H1 (cell line): ENCODE results near the gene MAPK8. TPM values are rescaled to one million over a fixed set of nuclear protein-coding genes. Genes with fewer than 3 reads are reported as not detected.

Experiments used
- CTCF ChIA-PET: fragments of 300-600 bp; sonication (Branson Sonifier 250); formaldehyde crosslinking; loops from one replicate; lab custom pipeline; 2021; ENCODE audit not compliant: partially characterized antibody; lab: Charles Lee
- POLR2A ChIA-PET: fragments of 300-600 bp; sonication (Branson Sonifier 250); formaldehyde crosslinking; loops from one replicate; lab custom pipeline; 2021; ENCODE audit warnings: inconsistent platforms; ENCODE audit not compliant: partially characterized antibody; lab: Charles Lee
- DNase-seq, 2 experiments: peaks; one replicate each; pipeline versions ENCODE4 v3.0.0 to v3.0.0-alpha.2; 2010 to 2022; ENCODE audit warnings: low spot score in 2 of 2, low read depth in 1 of 2, mixed read lengths in 1 of 2
- FAIRE-seq: peaks from 2 replicates; lab custom pipeline; 2011; peaks lifted over from hg19 to GRCh38; lab: Jason Lieb, UNC
- H2AFZ ChIP-seq: 2 replicates; pipeline ENCODE4 v1.8.1; 2012; ENCODE audit warnings: low read length, inconsistent platforms
- H2AK5ac ChIP-seq: 2 replicates; pipeline ENCODE4 v1.6.1; 2013; ENCODE audit warnings: low read depth, low read length
- H2BK120ac ChIP-seq: replicated peaks from 2 replicates; pipeline ENCODE3; 2013; ENCODE audit warnings: low read depth, low read length, inconsistent platforms
- H2BK12ac ChIP-seq: 2 replicates; pipeline ENCODE4 v1.6.1; 2013; ENCODE audit warnings: low read depth, low read length
- H2BK15ac ChIP-seq: 2 replicates; pipeline ENCODE4 v1.6.1; 2013; ENCODE audit warnings: low read length
- H2BK20ac ChIP-seq: 2 replicates; pipeline ENCODE4 v1.6.1; 2013; ENCODE audit warnings: low read length
- H2BK5ac ChIP-seq: 2 replicates; pipeline ENCODE4 v1.6.1; 2013; ENCODE audit warnings: low read depth, low read length
- H3K14ac ChIP-seq: 2 replicates; pipeline ENCODE4 v1.6.1; 2013; ENCODE audit warnings: inconsistent platforms; ENCODE audit not compliant: insufficient read length
- H3K18ac ChIP-seq: 2 replicates; pipeline ENCODE4 v1.6.1; 2013; ENCODE audit warnings: low read length; ENCODE audit errors: extremely low read depth
- H3K23ac ChIP-seq: 2 replicates; pipeline ENCODE4 v1.6.1; 2013; ENCODE audit warnings: inconsistent platforms; ENCODE audit not compliant: insufficient read length
- H3K23me2 ChIP-seq: 2 replicates; pipeline ENCODE4 v1.6.1; 2013; ENCODE audit warnings: low read depth, low read length
- H3K27ac ChIP-seq: 2 replicates; pipeline ENCODE4 v1.6.1; 2011; ENCODE audit warnings: low read depth, low read length, inconsistent platforms
- H3K27me3 ChIP-seq, 4 experiments: replicated peaks in 1 of 4; 1 replicate in 1 of 4; 2 replicates in 3 of 4; pipeline versions ENCODE4 v1.6.1 to v1.8.1; 2011 to 2013; ENCODE audit warnings: low read length in 3 of 4, mild to moderate bottlenecking in 3 of 4, inconsistent platforms in 2 of 4, mixed read lengths in 2 of 4, moderate library complexity in 1 of 4; ENCODE audit not compliant: control insufficient read depth in 3 of 4, insufficient read depth in 3 of 4; ENCODE audit errors: extremely low read depth in 1 of 4
- H3K36me3 ChIP-seq, 4 experiments: 2 replicates each; pipeline versions ENCODE4 v1.6.1 to v1.8.1; 2011 to 2013; ENCODE audit warnings: mild to moderate bottlenecking in 4 of 4, low read length in 3 of 4, moderate library complexity in 2 of 4, control low read depth in 1 of 4, inconsistent platforms in 1 of 4; ENCODE audit not compliant: insufficient read depth in 4 of 4, control insufficient read depth in 2 of 4
- H3K4ac ChIP-seq: replicated peaks from 2 replicates; pipeline ENCODE3; 2013; ENCODE audit warnings: low read length, low read depth, mixed read lengths, inconsistent platforms; ENCODE audit not compliant: insufficient read length
- H3K4me1 ChIP-seq, 4 experiments: replicated peaks in 1 of 4; 1 replicate in 1 of 4; 2 replicates in 3 of 4; pipeline versions ENCODE4 v1.6.1 to v1.8.1; 2011 to 2013; ENCODE audit warnings: low read length in 3 of 4, inconsistent platforms in 2 of 4, mixed read lengths in 1 of 4; ENCODE audit not compliant: insufficient read depth in 4 of 4, control insufficient read depth in 3 of 4
- H3K4me2 ChIP-seq, 2 experiments: 2 replicates each; pipeline versions ENCODE4 v1.6.1 to v1.8.1; 2011 to 2013; ENCODE audit warnings: low read depth in 2 of 2, low read length in 2 of 2, control low read depth in 1 of 2, inconsistent platforms in 1 of 2, mild to moderate bottlenecking in 1 of 2; ENCODE audit not compliant: insufficient read depth in 1 of 2
- H3K4me3 ChIP-seq, 4 experiments: fragments of 200-600, 300-600 bp in 1 of 4; sonication (generic), shearing (Covaris generic), sonication (Bioruptor Twin) in 1 of 4; 2 replicates each; pipeline versions ENCODE4 v1.5.1 to v1.8.1; 2011 to 2016; ENCODE audit warnings: low read length in 4 of 4, low read depth in 3 of 4, control low read depth in 2 of 4, inconsistent platforms in 2 of 4, mild to moderate bottlenecking in 2 of 4, mixed read lengths in 1 of 4, moderate library complexity in 1 of 4; ENCODE audit not compliant: insufficient read depth in 2 of 4; ENCODE audit errors: extremely low read depth in 1 of 4
- H3K56ac ChIP-seq: replicated peaks from 2 replicates; pipeline ENCODE3; 2013; ENCODE audit warnings: low read depth, mild to moderate bottlenecking, mixed read lengths, low read length, inconsistent platforms; ENCODE audit not compliant: insufficient read length
- H3K79me1 ChIP-seq: 2 replicates; pipeline ENCODE4 v1.6.1; 2013; ENCODE audit warnings: low read depth, low read length, control low read depth
- H3K79me2 ChIP-seq, 2 experiments: 2 replicates each; pipeline versions ENCODE4 v1.6.1 to v1.8.1; 2012 to 2013; ENCODE audit warnings: low read length in 2 of 2, mild to moderate bottlenecking in 2 of 2, inconsistent platforms in 1 of 2; ENCODE audit not compliant: insufficient read depth in 2 of 2, control insufficient read depth in 1 of 2
- H3K9ac ChIP-seq, 4 experiments: replicated peaks in 1 of 4; 1 replicate in 1 of 4; 2 replicates in 3 of 4; pipeline versions ENCODE4 v1.6.1 to v1.8.1; 2011 to 2013; ENCODE audit warnings: low read depth in 3 of 4, low read length in 3 of 4, control low read depth in 2 of 4, mild to moderate bottlenecking in 2 of 4, moderate library complexity in 2 of 4, inconsistent platforms in 1 of 4; ENCODE audit errors: extremely low read depth in 1 of 4
- H3K9me3 ChIP-seq, 2 experiments: 2 replicates each; pipeline versions ENCODE4 v1.6.1 to v1.8.1; 2012 to 2013; ENCODE audit warnings: mild to moderate bottlenecking in 2 of 2, moderate library complexity in 2 of 2, control low read depth in 1 of 2, inconsistent platforms in 1 of 2, low read depth in 1 of 2, low read length in 1 of 2, mixed read lengths in 1 of 2; ENCODE audit not compliant: insufficient read depth in 2 of 2
- H4K20me1 ChIP-seq, 2 experiments: replicated peaks in 1 of 2; 2 replicates each; pipeline versions ENCODE3 to v1.8.1; 2011 to 2013; ENCODE audit warnings: inconsistent platforms in 2 of 2, low read length in 2 of 2, mild to moderate bottlenecking in 1 of 2; ENCODE audit not compliant: insufficient read depth in 2 of 2, control insufficient read depth in 1 of 2
- H4K5ac ChIP-seq: 2 replicates; pipeline ENCODE4 v1.6.1; 2013; ENCODE audit warnings: low read length, low read depth, mixed read lengths, inconsistent platforms; ENCODE audit not compliant: insufficient read length
- H4K8ac ChIP-seq: 2 replicates; pipeline ENCODE4 v1.8.0; 2013; ENCODE audit warnings: mild to moderate bottlenecking, moderate library complexity, low read length, inconsistent platforms; ENCODE audit not compliant: insufficient read depth; ENCODE audit errors: extremely low read depth
- H4K91ac ChIP-seq: replicated peaks from 2 replicates; pipeline ENCODE3; 2013; ENCODE audit warnings: low read length, mixed read lengths, inconsistent platforms; ENCODE audit not compliant: insufficient read length
- CEBPB ChIP-seq: IDR thresholded peaks from 2 replicates; pipeline ENCODE4 v1.6.1; 2012; ENCODE audit warnings: low read depth, low read length
- GTF2F1 ChIP-seq: IDR thresholded peaks from 2 replicates; pipeline ENCODE4 v1.6.1; 2012; ENCODE audit warnings: low read depth, low read length, improper control_type of control experiment, borderline replicate concordance
- KDM5A ChIP-seq: fragments of 200-600 bp; IDR thresholded peaks from 2 replicates; pipeline ENCODE4 v1.7.1; 2012; ENCODE audit warnings: mild to moderate bottlenecking, low read length, inconsistent platforms, mixed read lengths
- MAFK ChIP-seq: IDR thresholded peaks from 2 replicates; pipeline ENCODE4 v1.6.1; 2012; ENCODE audit warnings: low read depth, mild to moderate bottlenecking, improper control_type of control experiment, low read length
- NANOG ChIP-seq: IDR thresholded peaks from 2 replicates; pipeline ENCODE4 v1.6.1; 2011; ENCODE audit warnings: low read length, low read depth, mild to moderate bottlenecking, inconsistent platforms; ENCODE audit not compliant: insufficient read depth, poor library complexity, severe bottlenecking
- POLR2A ChIP-seq, 2 experiments: IDR thresholded peaks; 1 replicate in 1 of 2; 2 replicates in 1 of 2; pipeline ENCODE4 v1.6.1; 2011; ENCODE audit warnings: low read depth in 2 of 2, low read length in 2 of 2, mild to moderate bottlenecking in 2 of 2; ENCODE audit errors: control extremely low read depth in 1 of 2
- RFX5 ChIP-seq: IDR thresholded peaks from 2 replicates; pipeline ENCODE4 v1.6.1; 2011; ENCODE audit warnings: low read depth, low read length, improper control_type of control experiment, borderline replicate concordance
- SAP30 ChIP-seq: fragments of 300-600 bp; sonication (generic); IDR thresholded peaks from 2 replicates; pipeline ENCODE4 v1.7.1; 2012; ENCODE audit warnings: low read length, moderate library complexity, mild to moderate bottlenecking, inconsistent platforms; ENCODE audit not compliant: insufficient read depth, insufficient replicate concordance
- SIX5 ChIP-seq: IDR thresholded peaks from 2 replicates; pipeline ENCODE4 v1.6.1; 2011; ENCODE audit warnings: mild to moderate bottlenecking, low read depth, low read length
- SP1 ChIP-seq: IDR thresholded peaks from 2 replicates; pipeline ENCODE4 v1.6.1; 2011; ENCODE audit warnings: low read depth, low read length
- SUZ12 ChIP-seq: fragments of 200-600 bp; sonication (generic); IDR thresholded peaks from 2 replicates; pipeline ENCODE4 v1.6.1; 2012; ENCODE audit warnings: mild to moderate bottlenecking, inconsistent platforms, low read length, moderate library complexity, mixed read lengths
- YY1 ChIP-seq: IDR thresholded peaks from 2 replicates; pipeline ENCODE4 v1.6.1; 2011; ENCODE audit warnings: low read depth, mild to moderate bottlenecking, low read length
- ZNF274 ChIP-seq: IDR thresholded peaks from 2 replicates; pipeline ENCODE4 v1.7.0; 2012; ENCODE audit warnings: low read length, borderline replicate concordance; ENCODE audit errors: extremely low read depth
- WGBS, 2 experiments: shearing (Covaris generic) in 1 of 2; methylation state at CpG; one replicate each; pipeline versions ENCODE4 v1.1.6 to v1.1.7; 2013 to 2015; ENCODE audit warnings: low lambda C conversion rate in 2 of 2, mixed read lengths in 2 of 2, inconsistent platforms in 1 of 2, low coverage in 1 of 2, missing lambda C conversion rate in 1 of 2; ENCODE audit not compliant: insufficient replicate concordance in 2 of 2, insufficient coverage in 1 of 2, insufficient read length in 1 of 2; ENCODE audit errors: extremely low coverage in 1 of 2, missing lambda C conversion rate in 1 of 2; 5-methylcytosine and 5-hydroxymethylcytosine counted together
- polyA plus RNA-seq, 7 experiments: library from polyadenylated mRNA; depleted of rRNA in 3 of 7; stranded (reverse) in 5 of 7; unstranded in 2 of 7; fragments of >200 nt in 5 of 7; fragments of 200-250 nt in 2 of 7; gene quantifications; 1 replicate in 5 of 7; 2 replicates in 1 of 7; 4 replicates in 1 of 7; pipeline versions ENCODE4 v1.2.1 to v1.2.3, GENCODE V29; 2011 to 2013; ENCODE audit warnings: missing spikeins in 2 of 7, mixed read lengths in 2 of 7
- total RNA-seq: library from RNA; stranded (reverse); fragmentation: NEBNext Ultra II Directional; extraction: Animal tissue kit (Norgen Biotek cat#: 25700); gene quantifications from 2 replicates; pipeline ENCODE4 v1.2.1, GENCODE V29; 2021
- TF ChIP-seq, protein P1 (sequence below): IDR thresholded peaks from 2 replicates; pipeline ENCODE4 v1.6.1; 2011; ENCODE audit warnings: low read length, improper control_type of control experiment

Gene MAPK8
- total and polyA plus RNA-seq, 2 of the 8 experiments (the other 6 are each of a cell fraction or from before 2014, with no cell fraction given) = 23.3 to 71.3 TPM

DNA sequence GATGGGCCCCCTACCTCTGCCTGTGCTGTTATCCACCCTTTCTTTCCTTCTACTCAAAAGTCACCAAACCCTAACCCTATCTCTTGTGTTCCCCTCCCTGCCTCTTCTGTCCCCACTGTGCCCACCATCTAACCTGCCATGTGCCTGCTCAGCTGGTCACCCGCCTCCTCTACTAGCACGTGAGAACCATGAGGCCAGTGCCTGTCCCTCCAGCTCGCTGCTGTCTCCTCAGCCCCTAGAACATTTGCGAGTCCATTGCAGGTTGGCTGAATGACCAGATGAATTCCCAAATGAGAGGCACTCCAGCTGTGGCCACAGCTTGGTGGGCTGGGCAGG lies 169.4 kb downstream of the MAPK8 start:
- Histone ChIP-seq H3K14ac (no peak overlapping the region), H3K4ac (peak overlapping the region; percentile 92), H3K36me3 (no peaks in the 10 kb centered on the region), H3K4me1 (peaks cover 0 to 9% (median 1%) of the 10 kb centered on the region in 4 experiments; a peak in 3 of 7 replicates), H3K18ac (peak overlapping the region; percentile 88; the same call in 1 of the 2 replicates), H3K79me1 (0 out of 2 replicates have a peak, but pooled peaks cover 2% of the 10 kb centered on the region), H3K27me3 (no peaks in the 10 kb centered on the region), H3K79me2 (no peaks in the 10 kb centered on the region), H4K20me1 (no peaks in the 10 kb centered on the region), H4K8ac (no peak overlapping the region; the same call in 1 of the 2 replicates), H3K23ac (no peak overlapping the region), H3K9ac (no peak overlapping the region), H2BK5ac (peak overlapping the region; percentile 97), H2AFZ (no peak overlapping the region), H2AK5ac (peak overlapping the region; percentile 71; the same call in 1 of the 2 replicates), H3K23me2 (no peaks in the 10 kb centered on the region), H3K9me3 (no peaks in the 10 kb centered on the region), H3K4me2 (no peak overlapping the region), H2BK12ac (peak overlapping the region; percentile 98; the same call in 1 of the 2 replicates), H3K27ac (no peak overlapping the region), H4K91ac (peak overlapping the region; percentile 88), H3K4me3 (no peak overlapping the region), H4K5ac (no peak overlapping the region), H2BK15ac (peak overlapping the region; percentile 74; the same call in 1 of the 2 replicates), H2BK120ac (peak overlapping the region; percentile 19), H3K56ac (no peak overlapping the region), H2BK20ac (peak overlapping the region; percentile 98)
- ChIA-PET CTCF (interaction anchor here (0.8 to 1.3 kb wide), 4 partner anchors 16 to 32 kb away, joined by 3 to 4 read pairs (median 3); no protein-coding TSS in a partner anchor), POLR2A (interaction anchor here (1.2 kb wide), 1 partner anchor 10 kb away, joined by 4 read pairs; no protein-coding TSS in a partner anchor)
- DNase-seq (no peak), FAIRE-seq (no peak)
- TF ChIP-seq RFX5 = no peak
- no peak for TF ChIP-seq SP1
- no peak for TF ChIP-seq ZNF274
- TF ChIP-seq CEBPB = no peak
- TF ChIP-seq MAFK = no peak
- TF ChIP-seq, protein P1, sequence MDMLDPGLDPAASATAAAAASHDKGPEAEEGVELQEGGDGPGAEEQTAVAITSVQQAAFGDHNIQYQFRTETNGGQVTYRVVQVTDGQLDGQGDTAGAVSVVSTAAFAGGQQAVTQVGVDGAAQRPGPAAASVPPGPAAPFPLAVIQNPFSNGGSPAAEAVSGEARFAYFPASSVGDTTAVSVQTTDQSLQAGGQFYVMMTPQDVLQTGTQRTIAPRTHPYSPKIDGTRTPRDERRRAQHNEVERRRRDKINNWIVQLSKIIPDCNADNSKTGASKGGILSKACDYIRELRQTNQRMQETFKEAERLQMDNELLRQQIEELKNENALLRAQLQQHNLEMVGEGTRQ = no peak
- TF ChIP-seq GTF2F1 = no peak
- TF ChIP-seq KDM5A = no peak
- TF ChIP-seq SIX5 = no peak
- TF ChIP-seq NANOG = no peak
- TF ChIP-seq SAP30 = no peak
- TF ChIP-seq SUZ12 = no peak
- TF ChIP-seq YY1 = no peak
- TF ChIP-seq POLR2A (IDR thresholded peaks at IDR 0.05; ENCODE audit: control extremely low read depth in 1 of 2, low read depth in 2 of 2, low read length in 2 of 2) = no peak
- 91% methylated on average over 4 of the region's 4 CpGs; no CpG with 5 or more reads in 1 of the 2 experiments for WGBS, 2 experiments
